Lower lobe of right lung (tissue), 2 donors: ENCODE measurements around the gene CD82. TPM values are rescaled to one million over a fixed set of nuclear protein-coding genes. Genes with fewer than 3 reads are reported as not detected.

Source experiments
- ATAC-seq, 2 donors: fragments of 200-7000 bp; cut with Tn5 transposase; one replicate each; pipeline ENCODE4 v1.9.1; 2020 to 2022; ENCODE audit warnings: mild to moderate bottlenecking in 2 of 2, moderate library complexity in 2 of 2
- DNase-seq: peaks from one replicate; pipeline ENCODE4 v3.0.0-alpha.2; 2020
- H3K27ac ChIP-seq: fragments of 200-600 bp; one replicate; pipeline ENCODE4 v1.8.0; 2022
- H3K27me3 ChIP-seq: fragments of 200-600 bp; one replicate; pipeline ENCODE4 v1.8.0; 2022; ENCODE audit warnings: low read depth
- H3K36me3 ChIP-seq: fragments of 200-600 bp; one replicate; pipeline ENCODE4 v1.8.0; 2022; ENCODE audit warnings: mild to moderate bottlenecking
- H3K4me1 ChIP-seq: fragments of 200-600 bp; one replicate; pipeline ENCODE4 v1.8.0; 2022
- H3K4me3 ChIP-seq: fragments of 200-600 bp; one replicate; pipeline ENCODE4 v1.8.0; 2022; ENCODE audit warnings: mild to moderate bottlenecking
- H3K9me3 ChIP-seq: fragments of 200-600 bp; one replicate; pipeline ENCODE4 v1.8.0; 2022
- intact Hi-C: fragments of 100-400 bp; cut with DNase I; formaldehyde crosslinking; loops from one replicate; pipeline ENCODE4 v1.11.0; 2022
- total RNA-seq: library from RNA; stranded (reverse); fragmentation: NEBNext Ultra II Directional; extraction: Animal tissue kit (Norgen Biotek cat#: 25700); gene quantifications from one replicate; pipeline ENCODE4 v1.2.1, GENCODE V29; 2021
- TF ChIP-seq, protein P1 (sequence below): fragments of 200-600 bp; IDR thresholded peaks from one replicate; pipeline ENCODE4 v1.8.0; 2022; ENCODE audit warnings: antibody characterized with exemption, mild to moderate bottlenecking
- donor health status: DM: no; HTN: yes; CAD: no; lungs with severe emphysema.

CD82 gene
- total RNA-seq, 1 donor from 2014 or later = 129 TPM

GRCh38 chr11:44563711-44564110, 1.8 kb upstream of the CD82 start:
- DNase-seq = no peak
- no peaks in the 10 kb centered on the region for H3K9me3 ChIP-seq
- ATAC-seq = no peak
- H3K36me3 ChIP-seq = no peaks in the 10 kb centered on the region
- intact Hi-C loops = no loop called here
- peak overlapping the region; percentile 98 for H3K27ac ChIP-seq
- no peaks in the 10 kb centered on the region for H3K27me3 ChIP-seq
- TF ChIP-seq, protein P1, sequence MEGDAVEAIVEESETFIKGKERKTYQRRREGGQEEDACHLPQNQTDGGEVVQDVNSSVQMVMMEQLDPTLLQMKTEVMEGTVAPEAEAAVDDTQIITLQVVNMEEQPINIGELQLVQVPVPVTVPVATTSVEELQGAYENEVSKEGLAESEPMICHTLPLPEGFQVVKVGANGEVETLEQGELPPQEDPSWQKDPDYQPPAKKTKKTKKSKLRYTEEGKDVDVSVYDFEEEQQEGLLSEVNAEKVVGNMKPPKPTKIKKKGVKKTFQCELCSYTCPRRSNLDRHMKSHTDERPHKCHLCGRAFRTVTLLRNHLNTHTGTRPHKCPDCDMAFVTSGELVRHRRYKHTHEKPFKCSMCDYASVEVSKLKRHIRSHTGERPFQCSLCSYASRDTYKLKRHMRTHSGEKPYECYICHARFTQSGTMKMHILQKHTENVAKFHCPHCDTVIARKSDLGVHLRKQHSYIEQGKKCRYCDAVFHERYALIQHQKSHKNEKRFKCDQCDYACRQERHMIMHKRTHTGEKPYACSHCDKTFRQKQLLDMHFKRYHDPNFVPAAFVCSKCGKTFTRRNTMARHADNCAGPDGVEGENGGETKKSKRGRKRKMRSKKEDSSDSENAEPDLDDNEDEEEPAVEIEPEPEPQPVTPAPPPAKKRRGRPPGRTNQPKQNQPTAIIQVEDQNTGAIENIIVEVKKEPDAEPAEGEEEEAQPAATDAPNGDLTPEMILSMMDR = no peak
- H3K4me1 ChIP-seq = peaks cover 57% of the 10 kb centered on the region
- H3K4me3 ChIP-seq = no peak overlapping the region

GRCh38 chr11:44564166-44564565, 1.3 kb upstream of the CD82 start:
- peak in 1 of 2 donors; percentile 17 for ATAC-seq
- Histone ChIP-seq H3K27ac (peak overlapping the region; percentile 98), H3K27me3 (no peaks in the 10 kb centered on the region), H3K36me3 (no peaks in the 10 kb centered on the region), H3K4me3 (peak overlapping the region; percentile 79), H3K4me1 (peaks cover 61% of the 10 kb centered on the region), H3K9me3 (no peaks in the 10 kb centered on the region)
- no peak for DNase-seq
- intact Hi-C loops = no loop called here
- TF ChIP-seq, protein P1 = no peak

DNA sequence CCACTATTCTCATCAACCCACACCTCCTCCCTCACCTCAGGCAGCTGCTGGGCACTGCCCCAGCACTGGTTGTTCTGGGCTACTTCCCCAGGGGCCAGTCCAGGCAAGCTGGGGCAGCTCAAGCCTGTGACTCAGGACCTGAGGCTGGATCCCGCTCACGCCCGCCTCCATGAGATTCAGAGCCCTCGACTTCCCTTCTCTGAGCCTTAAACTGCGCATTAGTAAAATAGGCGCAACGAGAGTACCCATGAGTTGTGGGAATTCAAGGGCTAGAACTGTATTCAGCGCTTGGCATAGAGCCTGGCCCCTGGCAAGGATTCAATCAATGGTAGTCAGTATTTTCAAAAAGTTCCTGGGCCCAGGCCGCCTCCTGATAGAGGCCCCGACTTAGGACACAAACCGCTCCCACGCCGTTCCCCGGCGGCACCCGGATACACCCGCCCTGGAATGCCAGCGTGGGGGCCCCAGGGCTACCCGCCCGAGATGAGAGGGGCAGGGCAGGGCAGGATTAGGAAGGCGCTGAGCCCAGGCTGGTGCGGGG, 723 bp upstream of the CD82 start:
- TF ChIP-seq, protein P1 = no peak
- peak; percentile 88 for DNase-seq
- H3K4me3 ChIP-seq = peak overlapping the region; percentile 79
- H3K4me1 ChIP-seq = peaks cover 61% of the 10 kb centered on the region
- peak overlapping the region; percentile 98 for H3K27ac ChIP-seq
- no peaks in the 10 kb centered on the region for H3K9me3 ChIP-seq
- no peaks in the 10 kb centered on the region for H3K27me3 ChIP-seq
- intact Hi-C loops = no loop called here
- H3K36me3 ChIP-seq = no peaks in the 10 kb centered on the region
- peak; percentile 58 to 70 for ATAC-seq

GRCh38 chr11:44565953-44566949, 788 bp downstream of the CD82 start:
- Histone ChIP-seq H3K27me3 (no peaks in the 10 kb centered on the region), H3K36me3 (no peaks in the 10 kb centered on the region), H3K9me3 (no peaks in the 10 kb centered on the region), H3K4me1 (peaks cover 75% of the 10 kb centered on the region), H3K27ac (peak overlapping the region; percentile 74), H3K4me3 (peak overlapping the region; percentile 79)
- intact Hi-C loops = no loop called here
- TF ChIP-seq, protein P1 = no peak
- peak; percentile 53 for DNase-seq
- ATAC-seq = no peak

- Histone ChIP-seq H3K36me3 (no peaks in the 10 kb centered on the region), H3K4me3 (peak overlapping the region; percentile 79), H3K27ac (peak overlapping the region; percentile 84), H3K27me3 (no peaks in the 10 kb centered on the region), H3K9me3 (no peaks in the 10 kb centered on the region), H3K4me1 (peaks cover 85% of the 10 kb centered on the region)
- ATAC-seq (no peak), DNase-seq (no peak)
- TF ChIP-seq, protein P1 = no peak
- intact Hi-C loops = no loop called here
These were observed 1.8 kb downstream of the CD82 start for GRCh38 chr11:44566952-44567875.
